HG03521 (cell line): ENCODE results near the gene DPH1.
"Not testable (repeated sequence)": the region's sequence is repeated elsewhere in the genome, so short reads cannot be mapped to it uniquely, and the experiment has no call there.

Experiments used
- ATAC-seq: cut with Tn5 transposase; IDR thresholded peaks from one replicate; pipeline ENCODE4 v1.9.1; 2021; ENCODE audit warnings: mild to moderate bottlenecking, moderate library complexity; ENCODE audit not compliant: unreplicated experiment

The DPH1 gene

GRCh38 chr17:2008332-2009126, 21.4 kb upstream of the DPH1 start:
- ATAC-seq: no peak

- no peak for ATAC-seq
Measured at GRCh38 chr17:2009737-2010136, 20.2 kb upstream of the DPH1 start.

GRCh38 chr17:2011411-2012371, 18.3 kb upstream of the DPH1 start:
- no peak for ATAC-seq

- no peak for ATAC-seq
Measured at GRCh38 chr17:2012499-2012898, 17.5 kb upstream of the DPH1 start.

GRCh38 chr17:2013220-2013993, 16.5 kb upstream of the DPH1 start:
- not testable (repeated sequence) for ATAC-seq

GRCh38 chr17:2013994-2014317, 16.0 kb upstream of the DPH1 start:
- ATAC-seq: no peak

- ATAC-seq: no peak
Measured at GRCh38 chr17:2015314-2015713, 14.6 kb upstream of the DPH1 start.

- no peak for ATAC-seq
Measured at GRCh38 chr17:2016494-2016893, 13.5 kb upstream of the DPH1 start.

GRCh38 chr17:2017274-2017941, 12.5 kb upstream of the DPH1 start:
- no peak for ATAC-seq

- no peak for ATAC-seq
Measured at GRCh38 chr17:2018716-2019510, 11.0 kb upstream of the DPH1 start.

GRCh38 chr17:2019723-2020122, 10.2 kb upstream of the DPH1 start:
- no peak for ATAC-seq

- no peak for ATAC-seq
Measured at GRCh38 chr17:2020721-2021120, 9.2 kb upstream of the DPH1 start.

- no peak for ATAC-seq
Measured at GRCh38 chr17:2022647-2023240, 7.2 kb upstream of the DPH1 start.

GRCh38 chr17:2023256-2023655, 6.7 kb upstream of the DPH1 start:
- ATAC-seq: no peak

GRCh38 chr17:2023692-2024571, 6.0 kb upstream of the DPH1 start:
- ATAC-seq: no peak

GRCh38 chr17:2024572-2025219, 5.3 kb upstream of the DPH1 start:
- ATAC-seq: no peak

- ATAC-seq: no peak
Measured at GRCh38 chr17:2025220-2025621, 4.7 kb upstream of the DPH1 start, which contains the start of gene RTN4RL1. Gene RTN4RL1 (minus strand): TSS chr17:2025334. CDS start chr17:2024865, 469 bp downstream.
